ENCODE data around the gene KIF4A. TPM values are rescaled to one million over a fixed set of nuclear protein-coding genes. Genes with fewer than 3 reads are reported as not detected.
A peak's percentile ranks its signal among the peaks of the same experiment; 100 is the strongest.
"Not testable (repeated sequence)": the region's sequence is repeated elsewhere in the genome, so short reads cannot be mapped to it uniquely, and the experiment has no call there.

Gene KIF4A, protein sequence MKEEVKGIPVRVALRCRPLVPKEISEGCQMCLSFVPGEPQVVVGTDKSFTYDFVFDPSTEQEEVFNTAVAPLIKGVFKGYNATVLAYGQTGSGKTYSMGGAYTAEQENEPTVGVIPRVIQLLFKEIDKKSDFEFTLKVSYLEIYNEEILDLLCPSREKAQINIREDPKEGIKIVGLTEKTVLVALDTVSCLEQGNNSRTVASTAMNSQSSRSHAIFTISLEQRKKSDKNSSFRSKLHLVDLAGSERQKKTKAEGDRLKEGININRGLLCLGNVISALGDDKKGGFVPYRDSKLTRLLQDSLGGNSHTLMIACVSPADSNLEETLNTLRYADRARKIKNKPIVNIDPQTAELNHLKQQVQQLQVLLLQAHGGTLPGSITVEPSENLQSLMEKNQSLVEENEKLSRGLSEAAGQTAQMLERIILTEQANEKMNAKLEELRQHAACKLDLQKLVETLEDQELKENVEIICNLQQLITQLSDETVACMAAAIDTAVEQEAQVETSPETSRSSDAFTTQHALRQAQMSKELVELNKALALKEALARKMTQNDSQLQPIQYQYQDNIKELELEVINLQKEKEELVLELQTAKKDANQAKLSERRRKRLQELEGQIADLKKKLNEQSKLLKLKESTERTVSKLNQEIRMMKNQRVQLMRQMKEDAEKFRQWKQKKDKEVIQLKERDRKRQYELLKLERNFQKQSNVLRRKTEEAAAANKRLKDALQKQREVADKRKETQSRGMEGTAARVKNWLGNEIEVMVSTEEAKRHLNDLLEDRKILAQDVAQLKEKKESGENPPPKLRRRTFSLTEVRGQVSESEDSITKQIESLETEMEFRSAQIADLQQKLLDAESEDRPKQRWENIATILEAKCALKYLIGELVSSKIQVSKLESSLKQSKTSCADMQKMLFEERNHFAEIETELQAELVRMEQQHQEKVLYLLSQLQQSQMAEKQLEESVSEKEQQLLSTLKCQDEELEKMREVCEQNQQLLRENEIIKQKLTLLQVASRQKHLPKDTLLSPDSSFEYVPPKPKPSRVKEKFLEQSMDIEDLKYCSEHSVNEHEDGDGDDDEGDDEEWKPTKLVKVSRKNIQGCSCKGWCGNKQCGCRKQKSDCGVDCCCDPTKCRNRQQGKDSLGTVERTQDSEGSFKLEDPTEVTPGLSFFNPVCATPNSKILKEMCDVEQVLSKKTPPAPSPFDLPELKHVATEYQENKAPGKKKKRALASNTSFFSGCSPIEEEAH
- total RNA-seq, result under 1 TPM; 0.29 to 0.68 TPM
- long read RNA-seq, partial matches to known transcripts, result 1 of 1 reads
- long read RNA-seq, other reads (novel, unspliced or antisense), result 0 of 1 reads

DNA sequence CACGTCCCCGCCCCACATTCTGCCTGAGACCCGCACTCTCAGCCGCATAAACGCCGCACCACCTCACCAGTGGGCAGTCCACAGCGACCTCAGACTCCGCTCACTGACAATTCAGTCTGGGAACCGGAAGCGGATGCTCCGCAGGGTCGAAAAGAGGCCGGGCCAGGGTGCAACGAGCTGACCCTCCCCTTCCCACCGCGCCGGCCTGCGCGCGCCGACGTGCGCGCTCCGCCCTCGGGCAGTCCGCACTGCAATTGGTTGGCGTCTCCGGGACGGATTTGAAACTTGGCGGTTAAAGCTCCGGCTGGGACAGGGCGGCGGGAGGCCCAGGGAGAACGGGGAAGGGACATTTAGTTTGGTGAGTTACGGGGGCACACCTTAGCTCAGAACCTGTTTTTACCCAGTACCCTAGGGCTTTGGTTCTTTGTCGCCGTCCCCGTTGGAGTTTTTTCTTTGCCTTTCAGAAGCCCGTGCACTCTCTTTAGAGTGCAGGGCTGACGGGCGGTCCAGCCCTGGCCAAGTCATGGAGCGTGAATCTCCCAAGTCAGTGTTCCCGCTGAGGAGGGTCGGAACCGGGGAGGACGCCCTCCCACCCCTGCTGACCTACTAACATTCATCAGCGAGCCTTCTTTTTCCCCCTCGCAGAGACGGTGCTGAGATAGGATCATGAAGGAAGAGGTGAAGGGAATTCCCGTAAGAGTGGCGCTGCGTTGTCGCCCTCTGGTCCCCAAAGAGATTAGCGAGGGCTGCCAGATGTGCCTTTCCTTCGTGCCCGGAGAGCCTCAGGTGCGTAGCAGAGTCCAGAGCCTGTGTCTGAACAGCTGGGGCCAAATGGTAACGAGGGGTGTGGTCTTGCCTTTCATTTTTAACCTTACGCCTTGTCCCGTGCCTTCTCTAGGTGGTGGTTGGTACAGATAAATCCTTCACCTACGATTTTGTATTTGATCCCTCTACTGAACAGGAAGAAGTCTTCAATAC lies at the start of gene KIF4A, which contains the start of gene PDZD11:
Gene KIF4A, plus strand, starts transcription at position 312 of the 978 bp plus-strand sequence. Its CDS starts 355 bp downstream, at position 667.
Gene PDZD11, minus strand, starts transcription at position 135 of the 978 bp plus-strand sequence. CDS start 586 bp downstream, outside the sequence.
- intact Hi-C loops (cut with DNase I), result no loop called here
- ATAC-seq (peak; percentile 100), DNase-seq (peak; percentile 83)

DNA sequence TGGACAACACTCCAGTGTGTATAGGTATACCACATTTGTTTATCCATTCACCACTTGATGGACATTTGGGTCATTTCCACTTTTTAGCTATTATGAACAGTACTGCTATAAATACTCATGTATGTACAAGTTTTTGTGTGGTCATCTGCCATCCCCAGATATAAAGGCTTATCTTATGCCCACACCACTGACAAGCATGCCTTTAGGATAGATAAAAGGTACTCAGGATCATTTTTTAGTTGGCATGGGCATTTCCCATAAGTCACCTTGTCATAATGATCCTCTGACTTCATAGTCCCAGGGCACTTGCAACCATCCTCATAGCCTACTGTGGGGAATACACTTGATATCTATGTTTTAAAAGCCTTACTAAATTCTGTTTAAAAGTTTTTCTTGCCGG lies 49.2 kb upstream of the KIF4A start:
- DNase-seq, result no peak
- intact Hi-C loops (cut with DNase I), result no loop called here
- ATAC-seq, result no peak

DNA sequence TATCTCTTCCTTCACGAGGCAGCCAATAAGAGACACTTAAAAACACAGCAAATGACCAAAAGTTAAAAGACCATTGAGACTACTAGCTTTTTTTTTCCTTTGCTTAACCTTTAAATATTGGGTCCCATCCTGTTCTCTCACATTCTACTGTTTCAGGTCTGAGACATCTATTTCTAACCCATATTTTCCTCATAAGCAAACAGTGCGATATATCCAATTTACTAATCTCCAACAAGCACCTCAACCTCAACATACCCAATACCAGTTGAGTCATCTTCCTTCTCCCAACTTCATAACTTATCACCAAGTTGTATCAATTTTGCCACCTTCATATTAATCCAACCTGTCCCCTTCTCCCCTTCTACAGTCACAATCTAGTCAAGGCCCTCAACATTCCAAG lies 48.4 kb upstream of the KIF4A start:
- ATAC-seq, result no peak
- intact Hi-C loops (cut with DNase I), result no loop called here
- DNase-seq, result no peak

DNA sequence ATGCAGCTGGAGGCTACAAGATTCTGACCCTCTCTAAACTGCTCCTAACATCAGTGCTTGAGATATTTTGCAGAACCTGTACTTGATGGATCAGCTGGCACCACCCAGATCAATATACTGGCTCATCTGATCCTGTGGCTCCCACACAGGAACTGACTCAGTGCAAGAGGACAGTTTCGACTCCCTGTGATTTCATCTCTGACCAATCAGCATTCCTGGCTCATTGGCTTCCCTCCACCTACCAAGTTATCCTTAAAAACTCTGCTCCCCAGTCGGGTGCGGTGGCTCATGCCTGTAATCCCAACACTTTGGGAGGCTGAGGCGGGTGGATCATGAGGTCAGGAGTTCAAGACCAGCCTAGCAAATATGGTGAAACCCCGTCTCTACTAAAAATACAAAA lies 46.3 kb upstream of the KIF4A start:
- ATAC-seq; intact Hi-C loops (cut with DNase I); DNase-seq: not testable (repeated sequence)

DNA sequence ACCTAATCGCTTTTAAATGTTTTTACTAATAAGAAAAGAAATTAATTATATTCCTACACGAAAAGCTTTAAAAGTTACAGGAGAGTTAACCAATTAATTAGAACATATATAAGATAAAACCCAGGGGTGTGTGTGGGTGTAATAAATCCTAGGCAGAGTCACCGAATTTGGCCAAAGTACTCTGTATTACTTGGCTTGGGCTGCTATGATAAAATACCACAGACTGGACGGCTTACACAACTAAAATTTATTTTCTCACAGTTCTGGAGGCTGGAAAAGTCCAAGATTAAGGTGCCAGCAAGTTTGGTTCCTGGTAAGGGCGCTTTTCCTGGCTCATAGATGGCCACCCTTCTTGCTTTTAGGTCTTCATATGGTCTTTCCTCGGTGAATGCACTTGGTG lies 45.0 kb upstream of the KIF4A start:
- ATAC-seq, result peak in 1 of 2 donors; percentile 75
- intact Hi-C loops (cut with DNase I), result no loop called here
- no peak for DNase-seq

DNA sequence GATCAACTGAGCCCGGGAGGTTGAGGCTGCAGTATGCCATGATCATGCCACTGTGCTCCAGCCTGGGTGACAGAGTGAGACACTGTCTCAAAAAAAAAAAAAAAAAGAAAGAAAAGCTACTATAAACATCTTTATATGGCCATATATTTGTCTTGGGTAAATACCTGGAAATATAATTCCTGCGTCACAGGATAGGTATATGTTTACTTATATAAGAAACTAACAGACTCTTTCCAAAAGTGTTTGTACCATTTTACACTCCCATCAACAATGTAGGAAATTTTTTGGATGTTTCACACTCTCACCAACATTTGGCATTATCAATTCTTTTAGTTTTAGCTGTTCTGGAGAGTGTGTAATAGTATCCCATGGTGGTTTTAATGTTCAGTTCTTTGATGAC lies 42.7 kb upstream of the KIF4A start:
- ATAC-seq (no peak), DNase-seq (no peak)
- intact Hi-C loops (cut with DNase I), result no loop called here

DNA sequence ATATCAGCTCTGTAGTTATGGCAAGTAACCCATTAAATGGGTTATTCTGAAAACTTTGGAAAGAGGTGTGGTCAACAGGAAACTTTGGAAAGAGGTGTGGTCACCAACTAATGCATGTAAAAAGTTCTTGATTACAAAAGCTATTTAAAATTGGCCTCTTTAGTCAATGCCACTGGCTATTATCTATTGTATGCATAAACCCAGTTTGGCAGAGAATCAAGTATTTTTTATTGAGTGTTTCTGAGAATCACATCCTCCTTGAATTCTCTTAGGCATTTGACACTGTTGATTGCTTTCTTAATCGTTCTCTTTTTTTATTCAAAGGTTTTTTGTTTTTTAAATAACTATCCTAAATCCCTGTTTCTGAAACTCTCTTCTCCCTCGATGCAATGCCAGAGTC lies 37.4 kb upstream of the KIF4A start:
- DNase-seq, result no peak
- intact Hi-C loops (cut with DNase I), result no loop called here
- ATAC-seq, result no peak

DNA sequence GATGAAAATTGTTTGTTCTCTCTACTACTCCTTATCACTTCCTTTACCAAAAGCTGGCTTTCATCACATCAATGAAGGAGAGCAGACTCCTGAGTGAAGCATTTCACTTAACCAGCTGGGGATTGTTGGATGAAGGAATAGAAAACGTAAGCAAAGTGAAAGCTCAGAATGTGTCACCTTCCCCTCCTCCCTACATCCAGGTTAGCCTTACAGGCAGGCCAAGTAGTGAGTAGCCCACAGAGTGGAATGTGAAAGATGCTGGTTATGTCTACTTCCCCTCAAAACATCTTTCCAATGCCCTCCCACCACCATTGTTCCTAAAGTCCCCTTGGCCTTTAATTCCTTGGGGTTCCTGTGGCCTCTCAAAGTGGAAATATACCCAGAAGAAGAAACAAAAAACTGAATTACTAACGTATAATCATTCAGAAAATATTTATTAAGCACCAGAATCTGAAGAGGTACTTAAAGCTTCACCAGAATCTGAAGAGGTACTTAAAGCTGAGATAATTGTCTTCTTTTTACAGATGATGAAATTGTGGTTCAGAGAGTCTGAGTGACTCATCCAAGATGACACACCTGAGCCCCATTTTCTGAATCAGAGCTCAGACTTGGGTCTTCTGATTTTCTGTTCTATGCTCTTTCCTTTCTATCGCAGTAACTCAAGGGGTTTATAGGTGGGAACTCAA lies 36.4 kb upstream of the KIF4A start:
- intact Hi-C loops (cut with DNase I), result no loop called here
- ATAC-seq, result no peak

DNA sequence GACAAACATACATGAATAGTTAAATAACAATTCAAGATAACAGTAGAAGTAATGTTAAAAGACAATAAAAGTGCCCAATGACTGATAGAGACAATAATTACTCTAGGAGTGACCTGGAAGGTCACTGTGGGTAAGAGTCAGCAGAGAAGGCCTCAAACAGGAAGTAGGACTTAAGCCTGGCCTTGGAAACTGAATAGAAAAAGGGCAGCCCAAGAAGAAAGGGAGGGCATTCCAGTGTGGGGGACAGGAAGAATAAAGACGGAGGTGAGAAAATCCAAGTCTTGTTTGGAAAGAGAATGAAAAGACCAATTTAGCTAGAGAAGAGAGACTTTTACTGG lies 35.9 kb upstream of the KIF4A start:
- ATAC-seq, result no peak
- intact Hi-C loops (cut with DNase I), result no loop called here

More for the DNA sequence above, 36.4 kb upstream of the KIF4A start:
- DNase-seq, result no peak

DNA sequence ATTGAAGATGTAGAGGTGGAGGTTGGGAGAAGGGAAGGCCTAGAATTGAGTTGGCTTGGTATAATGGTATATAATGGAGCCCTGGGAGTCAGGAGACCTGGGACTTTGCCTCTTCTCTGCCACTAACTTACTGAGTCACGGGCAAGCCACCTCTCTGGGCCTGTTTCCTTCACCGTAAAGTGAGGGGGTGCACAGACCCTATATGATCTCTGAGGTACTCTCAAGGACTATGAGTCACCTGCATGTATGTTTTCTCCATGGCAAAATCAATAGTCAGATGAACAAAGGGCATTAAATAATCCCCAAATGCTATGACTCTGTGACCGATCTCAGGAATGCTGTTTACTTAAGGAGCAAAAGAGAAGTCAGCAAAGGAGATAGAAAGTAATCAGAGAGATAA lies 35.0 kb upstream of the KIF4A start:
- ATAC-seq (no peak), DNase-seq (no peak)
- intact Hi-C loops (cut with DNase I), result no loop called here

More for the DNA sequence above, 35.9 kb upstream of the KIF4A start:
- DNase-seq, result no peak

DNA sequence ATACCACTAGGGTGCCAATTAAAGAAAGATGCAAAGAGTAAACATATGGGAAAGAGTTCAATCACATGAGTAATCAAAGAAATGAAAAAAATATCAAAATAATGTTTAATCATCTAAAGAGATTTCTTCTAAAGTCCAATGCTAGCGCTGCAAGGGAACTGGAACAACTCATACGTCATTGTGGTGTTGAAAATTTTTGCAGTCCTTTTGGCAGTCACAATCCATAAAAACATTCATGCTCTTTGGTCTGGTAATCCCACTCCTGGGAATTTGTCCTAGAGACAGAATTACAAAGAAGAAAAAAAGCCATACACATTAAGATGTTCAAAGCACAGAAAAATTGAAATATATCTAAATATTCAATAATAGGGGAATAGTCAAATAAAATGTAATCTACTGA lies 34.5 kb upstream of the KIF4A start:
- DNase-seq (no peak), ATAC-seq (peak; percentile 33 to 63)
- intact Hi-C loops (cut with DNase I), result no loop called here

DNA sequence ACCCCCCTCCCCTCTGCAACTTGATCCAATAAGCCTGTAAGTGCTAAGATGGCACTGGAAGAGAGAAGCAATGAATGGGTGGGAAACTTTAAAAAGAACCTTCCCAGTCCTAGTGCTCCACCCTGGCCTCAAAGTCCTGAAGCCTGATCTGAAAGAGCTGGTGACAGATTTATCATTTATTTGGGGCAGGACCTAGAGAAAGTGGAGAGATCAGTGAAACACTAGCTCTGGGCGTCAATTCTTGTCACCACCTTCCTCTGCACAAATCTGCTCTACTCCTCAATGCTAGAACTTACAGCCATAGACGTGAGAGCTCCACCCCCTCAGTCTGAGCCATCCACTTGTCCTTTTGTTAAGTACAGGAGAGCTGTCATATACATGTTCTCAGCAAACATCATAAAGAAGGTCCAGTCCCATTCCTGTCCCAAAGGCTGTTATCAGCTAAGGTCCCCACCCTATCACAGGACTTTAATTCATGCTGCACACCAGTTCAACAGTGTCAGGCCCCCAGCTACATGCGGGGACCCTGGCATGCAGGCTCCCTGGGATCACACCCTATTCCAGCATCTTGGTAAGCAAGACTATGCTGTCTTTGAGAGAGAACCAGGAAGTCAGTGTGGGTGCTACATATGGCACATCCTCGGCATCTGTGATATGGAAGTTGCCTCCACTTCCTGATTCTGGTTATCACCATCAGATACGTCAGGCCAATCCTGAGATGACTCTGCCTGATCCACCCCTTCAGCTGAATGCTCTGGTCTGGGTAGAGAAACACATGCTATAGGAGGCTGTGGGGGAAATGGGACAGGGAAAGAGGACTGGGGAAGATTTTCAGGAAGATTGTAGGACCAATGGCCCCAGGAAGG lies 32.2 kb upstream of the KIF4A start:
- intact Hi-C loops (cut with DNase I), result no loop called here
- no peak for ATAC-seq
- no peak for DNase-seq

DNA sequence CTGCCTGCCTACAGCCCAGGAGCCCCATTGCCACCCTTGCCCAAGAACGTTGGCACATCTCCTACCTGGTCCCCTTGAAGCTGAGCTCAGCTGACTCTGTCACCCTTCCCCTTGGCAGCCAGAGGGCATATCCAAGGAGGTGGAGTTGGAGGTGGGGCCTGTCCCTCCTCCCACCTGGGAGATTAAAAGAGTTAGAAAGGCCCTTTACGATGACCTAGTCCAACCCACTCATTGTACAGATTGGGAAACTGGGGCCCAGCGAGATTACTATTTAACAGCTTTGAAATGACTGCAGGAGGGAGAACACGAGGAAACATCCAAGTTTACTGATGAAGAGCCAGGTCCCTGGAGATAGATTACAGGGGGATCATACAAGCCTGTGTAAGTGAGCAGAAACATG lies 29.8 kb upstream of the KIF4A start, which contains the start of gene P2RY4:
Gene P2RY4, minus strand, starts transcription at position 101 of the 400 bp plus-strand sequence. CDS start 580 bp downstream, outside the sequence.
- DNase-seq (no peak), ATAC-seq (no peak)
- intact Hi-C loops (cut with DNase I), result loop anchor here (10.0 kb wide), 1 partner anchor 65 kb away; no protein-coding TSS in a partner anchor

DNA sequence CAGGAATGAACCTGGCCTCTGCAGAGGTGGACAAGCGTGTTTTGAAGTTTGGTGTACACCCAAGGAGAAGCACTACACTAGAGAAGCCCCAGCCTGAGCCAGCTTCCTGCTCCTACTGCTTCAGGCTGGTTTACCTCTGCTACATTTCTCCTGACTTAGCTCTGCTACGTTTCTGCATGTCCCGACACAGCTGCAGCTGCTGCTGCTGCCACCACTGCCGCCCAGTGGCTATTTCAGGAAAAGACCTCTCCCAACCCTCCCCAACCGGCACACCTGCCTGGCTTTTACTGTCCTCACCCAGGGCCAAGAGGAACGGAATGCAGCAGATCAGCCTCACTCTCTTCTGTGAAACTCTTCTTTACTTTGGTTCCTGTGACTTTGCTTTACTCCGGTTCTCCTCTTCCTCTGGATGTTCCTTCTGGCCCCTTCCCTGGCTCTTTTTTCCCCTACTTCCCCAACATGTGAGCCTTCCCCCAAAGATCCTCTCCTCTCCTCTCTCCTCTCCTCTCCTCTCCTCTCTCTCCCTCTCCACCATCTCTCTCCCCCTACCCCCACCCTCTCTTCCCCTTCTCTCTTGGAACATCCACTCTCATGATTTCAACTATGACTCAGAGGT lies 26.8 kb upstream of the KIF4A start:
- DNase-seq (peak; percentile 27), ATAC-seq (peak; percentile 59 to 80)
- intact Hi-C loops (cut with DNase I), result loop anchor here (10.0 kb wide), 1 partner anchor 68 kb away; no protein-coding TSS in a partner anchor

DNA sequence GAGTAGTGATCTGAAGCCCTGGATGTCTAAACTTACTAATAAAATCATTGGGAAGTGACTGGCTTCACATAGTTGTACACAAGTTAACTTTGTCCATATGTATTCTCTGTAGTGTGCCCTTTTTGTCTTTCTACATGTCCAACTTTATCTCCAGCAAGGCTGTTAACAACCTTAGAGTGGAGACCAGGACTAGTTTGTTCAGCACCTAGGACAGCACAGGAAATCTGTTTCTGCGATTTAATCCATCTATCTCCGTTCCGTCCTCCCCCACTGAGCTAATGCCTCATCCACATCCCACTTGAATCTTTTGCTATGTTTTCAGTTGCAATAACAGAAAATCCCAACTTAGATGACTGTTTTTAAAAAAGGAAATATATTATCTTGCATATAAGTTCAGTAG lies 25.1 kb upstream of the KIF4A start:
- DNase-seq (no peak), ATAC-seq (no peak)
- intact Hi-C loops (cut with DNase I), result loop anchor here (10.0 kb wide), 1 partner anchor 70 kb away; no protein-coding TSS in a partner anchor

DNA sequence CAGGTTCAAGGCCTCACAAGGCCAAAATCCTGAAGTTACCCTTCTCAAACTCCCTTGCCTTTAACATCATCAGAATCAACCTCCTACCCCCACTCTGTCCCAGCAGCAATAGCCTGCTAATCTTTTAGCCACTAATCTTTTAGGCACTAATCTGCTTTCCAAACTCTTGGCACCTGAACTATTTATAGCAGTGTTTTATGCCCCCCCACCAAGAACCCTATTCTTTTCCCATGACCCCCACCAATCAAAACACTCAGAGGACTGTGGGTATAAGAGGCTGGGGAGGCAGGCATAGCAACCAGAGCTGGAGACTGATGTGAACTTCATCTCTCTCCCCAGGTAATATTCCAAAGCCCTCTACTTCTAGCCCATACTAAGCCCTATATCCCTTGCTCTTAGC lies 21.9 kb upstream of the KIF4A start, which contains the start of gene ARR3:
Gene ARR3, plus strand, starts transcription at position 301 of the 400 bp plus-strand sequence. CDS start 1,052 bp downstream, outside the sequence.
- ATAC-seq, result no peak
- intact Hi-C loops (cut with DNase I), result loop anchor here (10.0 kb wide), 1 partner anchor 73 kb away; no protein-coding TSS in a partner anchor
- no peak for DNase-seq

Measured in left cardiac atrium (tissue), 4 donors.